Activated naive CD8-positive, alpha-beta T cell treated with anti-CD3 and anti-CD28 coated beads, Interleukin-2, amount 10 ng/mL, durations not matched to agents 7 days and 5 days (primary cell): Measurements from ENCODE around the gene MYL10. TPM values are rescaled to one million over a fixed set of nuclear protein-coding genes. Genes with fewer than 3 reads are reported as not detected.

Source experiments
- ATAC-seq: fragments of 150-1000 bp; cut with Tn5 transposase; one replicate; pipeline ENCODE4 v1.10.0; 2021; ENCODE audit warnings: low read depth, moderate library complexity
- POLR2A ChIA-PET: fragments of 350-600 bp; sonication (Branson Sonifier 250); formaldehyde crosslinking; loops from one replicate; lab custom pipeline; 2021; ENCODE audit warnings: antibody characterized with exemption; lab: Charles Lee
- DNase-seq: peaks from one replicate; pipeline ENCODE4 v3.0.0; 2021
- H3K27ac Mint-ChIP-seq: one replicate; pipeline ENCODE4 v1.8.0; 2022; ENCODE audit warnings: mild to moderate bottlenecking, mixed read lengths
- H3K27me3 Mint-ChIP-seq: one replicate; pipeline ENCODE4 v1.8.0; 2022; ENCODE audit warnings: mild to moderate bottlenecking, moderate library complexity, mixed read lengths
- H3K36me3 Mint-ChIP-seq: one replicate; pipeline ENCODE4 v1.8.0; 2021; ENCODE audit warnings: mild to moderate bottlenecking, mixed read lengths
- H3K4me1 Mint-ChIP-seq: one replicate; pipeline ENCODE4 v1.8.0; 2021; ENCODE audit warnings: mixed read lengths
- H3K4me3 Mint-ChIP-seq: one replicate; pipeline ENCODE4 v1.8.0; 2022; ENCODE audit warnings: mild to moderate bottlenecking, moderate library complexity, mixed read lengths
- H3K9me3 Mint-ChIP-seq: one replicate; pipeline ENCODE4 v1.8.0; 2021; ENCODE audit warnings: mixed read lengths
- total RNA-seq, 2 experiments: library from RNA; stranded (reverse); gene quantifications; one replicate each; pipeline ENCODE4 v1.2.3, GENCODE V29; 2021

The MYL10 gene
- total RNA-seq, 2 experiments from 2014 or later, result not detected

DNA sequence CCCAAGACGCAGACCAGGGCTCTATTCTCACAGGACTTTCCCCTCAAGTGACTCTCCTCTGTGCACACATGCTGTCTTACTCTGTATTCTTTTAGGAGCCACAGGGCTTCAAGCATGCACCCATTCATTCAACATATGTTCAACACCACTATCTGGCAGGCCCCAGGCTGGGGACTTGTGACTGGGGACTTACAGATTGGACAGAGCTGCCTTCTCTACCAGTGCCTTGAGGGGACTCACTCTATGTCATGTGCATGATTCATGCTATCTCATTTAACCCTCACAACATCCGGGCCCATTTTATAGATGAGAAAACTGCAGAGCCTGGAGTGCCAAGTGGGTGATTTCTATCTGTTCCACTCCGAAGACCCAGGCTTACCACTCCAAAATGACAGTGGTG lies 34.3 kb downstream of the MYL10 start:
- Mint-ChIP-seq H3K4me3 (no peak overlapping the region), H3K4me1 (no peaks in the 10 kb centered on the region), H3K27me3 (no peaks in the 10 kb centered on the region), H3K27ac (no peak overlapping the region), H3K36me3 (no peaks in the 10 kb centered on the region), H3K9me3 (no peaks in the 10 kb centered on the region)
- POLR2A ChIA-PET, result no interaction called here
- DNase-seq, result no peak
- ATAC-seq, result no peak

DNA sequence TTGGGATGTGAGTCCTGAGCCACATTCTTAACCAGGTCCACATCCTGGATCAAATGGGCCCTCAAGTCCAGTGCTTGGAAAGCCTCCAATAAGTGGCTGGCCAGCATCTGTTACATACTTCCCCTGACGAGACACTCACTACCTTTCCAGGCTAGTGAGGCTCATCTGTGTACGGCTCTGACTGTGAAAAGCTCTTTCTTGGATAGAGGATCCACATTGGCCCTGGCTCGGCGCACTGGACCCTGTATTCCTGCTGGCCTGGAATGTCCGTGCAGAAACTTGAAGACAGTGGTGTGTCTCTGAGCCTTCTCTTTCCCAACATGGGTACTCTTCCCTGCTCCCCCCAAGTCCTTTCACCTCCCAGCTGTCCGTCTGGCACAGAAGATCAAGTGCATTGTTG lies 35.5 kb downstream of the MYL10 start:
- H3K4me1 Mint-ChIP-seq, result no peaks in the 10 kb centered on the region

DNA sequence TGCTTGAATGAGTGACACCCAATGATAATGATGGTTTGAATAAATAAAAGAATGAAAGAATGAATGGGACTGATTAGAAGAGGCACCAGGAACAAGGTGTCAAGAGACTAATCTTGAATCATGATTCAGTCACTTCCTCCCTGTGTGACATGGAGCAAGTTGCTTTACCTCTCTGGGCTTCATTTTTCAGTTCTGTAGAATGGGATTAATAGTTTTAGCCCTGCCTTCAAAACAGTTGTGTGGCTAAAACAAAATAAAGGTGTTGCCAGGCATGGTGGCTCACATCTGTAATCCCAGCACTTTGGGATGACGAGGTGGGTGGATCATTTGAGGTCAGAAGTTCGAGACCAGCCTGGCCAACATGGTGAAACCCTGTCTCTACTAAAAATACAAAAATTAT lies 37.6 kb downstream of the MYL10 start:
- no peaks in the 10 kb centered on the region for H3K36me3 Mint-ChIP-seq
- H3K27ac Mint-ChIP-seq, result no peak overlapping the region
- no peak for DNase-seq
- no peaks in the 10 kb centered on the region for H3K4me1 Mint-ChIP-seq
- H3K27me3 Mint-ChIP-seq, result no peaks in the 10 kb centered on the region
- no peaks in the 10 kb centered on the region for H3K9me3 Mint-ChIP-seq
- H3K4me3 Mint-ChIP-seq, result no peak overlapping the region
- POLR2A ChIA-PET, result no interaction called here
- no peak for ATAC-seq

More for the DNA sequence above, 35.5 kb downstream of the MYL10 start:
- DNase-seq (no peak), ATAC-seq (no peak)
- no peak overlapping the region for H3K27ac Mint-ChIP-seq
- POLR2A ChIA-PET, result no interaction called here
- H3K27me3 Mint-ChIP-seq, result no peaks in the 10 kb centered on the region
- no peak overlapping the region for H3K4me3 Mint-ChIP-seq
- no peaks in the 10 kb centered on the region for H3K9me3 Mint-ChIP-seq
- no peaks in the 10 kb centered on the region for H3K36me3 Mint-ChIP-seq

- no peaks in the 10 kb centered on the region for H3K4me1 Mint-ChIP-seq
- ATAC-seq (no peak), DNase-seq (no peak)
- H3K27me3 Mint-ChIP-seq, result no peaks in the 10 kb centered on the region
- no peak overlapping the region for H3K27ac Mint-ChIP-seq
- H3K9me3 Mint-ChIP-seq, result no peaks in the 10 kb centered on the region
- POLR2A ChIA-PET, result no interaction called here
- no peaks in the 10 kb centered on the region for H3K36me3 Mint-ChIP-seq
- H3K4me3 Mint-ChIP-seq, result no peak overlapping the region
Measured at GRCh38 chr7:101590663-101591435, 38.2 kb downstream of the MYL10 start.

- Mint-ChIP-seq H3K27ac (no peak overlapping the region), H3K9me3 (no peaks in the 10 kb centered on the region), H3K4me3 (no peak overlapping the region), H3K27me3 (no peaks in the 10 kb centered on the region), H3K4me1 (no peaks in the 10 kb centered on the region), H3K36me3 (no peaks in the 10 kb centered on the region)
- ATAC-seq (no peak), DNase-seq (no peak)
- POLR2A ChIA-PET, result no interaction called here
Measured at GRCh38 chr7:101589976-101590662, 39.0 kb downstream of the MYL10 start.

DNA sequence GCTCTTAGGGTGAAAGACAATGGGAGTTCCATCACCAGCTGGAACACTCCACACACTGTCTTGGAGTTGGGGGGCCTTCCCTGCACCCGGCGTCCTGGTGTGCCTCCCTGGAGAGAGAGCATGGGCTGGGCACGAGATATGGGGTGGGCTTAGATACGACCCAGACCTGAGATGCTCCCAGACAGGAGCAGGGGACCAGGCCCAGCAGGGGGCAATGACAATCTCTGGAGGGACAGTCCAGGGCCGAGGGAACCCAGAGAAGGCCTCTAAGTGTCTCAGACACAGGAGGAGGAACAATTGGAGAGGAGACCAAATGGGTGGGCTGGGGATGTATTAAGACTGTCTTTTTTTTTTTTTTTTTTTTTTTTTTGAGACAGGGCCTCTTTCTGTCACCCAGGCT lies 40.0 kb downstream of the MYL10 start:
- Mint-ChIP-seq H3K9me3 (no peaks in the 10 kb centered on the region), H3K4me1 (no peaks in the 10 kb centered on the region), H3K4me3 (no peak overlapping the region), H3K27me3 (no peaks in the 10 kb centered on the region), H3K27ac (no peak overlapping the region), H3K36me3 (no peaks in the 10 kb centered on the region)
- DNase-seq (no peak), ATAC-seq (no peak)
- POLR2A ChIA-PET, result no interaction called here

DNA sequence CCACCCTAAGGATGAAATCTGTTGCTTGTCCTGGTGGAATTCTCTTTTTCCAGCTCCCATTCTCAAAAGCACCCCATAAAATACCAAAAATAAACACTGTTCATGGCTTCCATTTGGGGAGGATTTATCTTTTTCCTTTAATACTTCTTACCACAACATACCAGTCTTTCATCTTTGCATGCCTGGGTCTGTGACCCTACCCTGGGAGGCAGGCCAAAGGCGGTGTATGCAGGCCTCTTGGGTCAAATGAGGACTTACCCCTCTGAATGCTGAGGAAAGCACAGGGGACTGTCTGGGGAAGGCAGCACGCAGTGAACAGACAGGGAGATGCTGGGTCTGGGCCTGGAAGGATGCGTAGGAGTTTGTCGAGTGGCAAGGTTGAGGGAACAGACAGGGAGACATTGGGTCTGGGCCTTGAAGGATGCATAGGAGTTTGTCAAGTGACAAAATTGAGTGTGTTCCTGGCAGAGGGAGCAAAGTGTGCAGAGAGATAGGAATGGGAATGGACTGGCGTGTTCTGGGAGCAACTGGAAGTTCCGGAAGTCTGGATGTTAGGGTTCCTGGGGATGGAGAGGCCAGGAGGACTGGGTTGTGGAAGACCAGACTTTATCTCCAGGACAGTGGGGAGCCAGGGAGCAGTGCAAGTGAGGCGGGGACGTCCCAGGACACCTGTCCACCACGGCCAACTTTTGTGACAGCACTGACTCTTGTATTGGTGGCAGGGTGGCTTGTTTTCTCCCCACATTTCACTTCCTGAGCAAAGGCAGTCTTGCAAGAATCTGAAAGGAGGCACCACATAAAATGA lies 40.8 kb downstream of the MYL10 start:
- no peak for ATAC-seq
- no peak overlapping the region for H3K27ac Mint-ChIP-seq
- POLR2A ChIA-PET, result no interaction called here
- no peaks in the 10 kb centered on the region for H3K4me1 Mint-ChIP-seq
- H3K9me3 Mint-ChIP-seq, result no peaks in the 10 kb centered on the region
- no peaks in the 10 kb centered on the region for H3K36me3 Mint-ChIP-seq
- DNase-seq, result no peak
- no peak overlapping the region for H3K4me3 Mint-ChIP-seq
- H3K27me3 Mint-ChIP-seq, result no peaks in the 10 kb centered on the region

- ATAC-seq (no peak), DNase-seq (no peak)
- H3K4me1 Mint-ChIP-seq, result no peaks in the 10 kb centered on the region
- peaks cover 4% of the 10 kb centered on the region for H3K27me3 Mint-ChIP-seq
- POLR2A ChIA-PET, result no interaction called here
- no peak overlapping the region for H3K27ac Mint-ChIP-seq
- H3K4me3 Mint-ChIP-seq, result no peak overlapping the region
- H3K36me3 Mint-ChIP-seq, result no peaks in the 10 kb centered on the region
- peaks cover 3% of the 10 kb centered on the region for H3K9me3 Mint-ChIP-seq
Measured at GRCh38 chr7:101586906-101587677, 42.0 kb downstream of the MYL10 start.

- POLR2A ChIA-PET, result no interaction called here
- Mint-ChIP-seq H3K4me1 (no peaks in the 10 kb centered on the region), H3K9me3 (peaks cover 3% of the 10 kb centered on the region), H3K27me3 (peaks cover 4% of the 10 kb centered on the region), H3K36me3 (no peaks in the 10 kb centered on the region), H3K4me3 (no peak overlapping the region), H3K27ac (no peak overlapping the region)
- ATAC-seq, result no peak
- no peak for DNase-seq
Measured at GRCh38 chr7:101586078-101586905, 42.8 kb downstream of the MYL10 start.

DNA sequence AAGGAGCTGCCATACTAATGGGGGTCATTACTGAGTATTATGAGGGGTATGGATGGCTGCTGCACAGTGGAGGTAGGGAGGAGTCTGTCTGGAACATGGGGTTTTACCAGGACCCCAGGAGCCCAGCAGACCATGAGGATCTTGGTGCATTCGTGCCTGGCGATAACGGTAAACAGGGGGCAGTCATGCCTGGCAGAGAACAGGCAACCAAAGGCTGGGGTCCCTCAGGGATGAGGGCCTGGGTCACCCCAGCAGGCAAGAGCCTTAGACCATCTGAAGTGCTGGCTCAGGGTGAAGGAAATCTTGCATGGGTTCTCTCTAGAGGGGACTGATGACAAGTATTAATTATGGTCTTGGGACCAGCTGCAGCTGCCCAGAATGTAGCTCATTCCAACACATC lies 46.1 kb downstream of the MYL10 start:
- peaks cover 2% of the 10 kb centered on the region for H3K4me1 Mint-ChIP-seq
- POLR2A ChIA-PET, result no interaction called here
- no peaks in the 10 kb centered on the region for H3K36me3 Mint-ChIP-seq
- H3K27ac Mint-ChIP-seq, result no peak overlapping the region
- no peak for DNase-seq
- H3K27me3 Mint-ChIP-seq, result peaks cover 4% of the 10 kb centered on the region
- H3K9me3 Mint-ChIP-seq, result peaks cover 5% of the 10 kb centered on the region
- ATAC-seq, result no peak
- no peak overlapping the region for H3K4me3 Mint-ChIP-seq

GRCh38 chr7:101581891-101582290 lies 47.2 kb downstream of the MYL10 start:
- POLR2A ChIA-PET, result interaction anchor here (0.5 kb wide), 1 partner anchor 119 kb away, joined by 4 read pairs; no protein-coding TSS in a partner anchor
- H3K4me3 Mint-ChIP-seq, result no peak overlapping the region
- no peak overlapping the region for H3K27ac Mint-ChIP-seq
- peaks cover 5% of the 10 kb centered on the region for H3K9me3 Mint-ChIP-seq
- peaks cover 2% of the 10 kb centered on the region for H3K4me1 Mint-ChIP-seq
- no peak for DNase-seq
- ATAC-seq, result no peak
- no peaks in the 10 kb centered on the region for H3K36me3 Mint-ChIP-seq
- peaks cover 4% of the 10 kb centered on the region for H3K27me3 Mint-ChIP-seq

GRCh38 chr7:101580596-101580995 lies 48.5 kb downstream of the MYL10 start:
- peaks cover 4% of the 10 kb centered on the region for H3K27me3 Mint-ChIP-seq
- peaks cover 2% of the 10 kb centered on the region for H3K4me1 Mint-ChIP-seq

More at GRCh38 chr7:101580596-101580995, 48.5 kb downstream of the MYL10 start:
- ATAC-seq, result no peak
- peaks cover 5% of the 10 kb centered on the region for H3K9me3 Mint-ChIP-seq
- H3K27ac Mint-ChIP-seq, result no peak overlapping the region
- H3K36me3 Mint-ChIP-seq, result no peaks in the 10 kb centered on the region
- DNase-seq, result no peak
- H3K4me3 Mint-ChIP-seq, result no peak overlapping the region
- POLR2A ChIA-PET, result no interaction called here
